Ishikawa (cell line): ENCODE measurements around the gene SYT5.

Experiments
- CEBPB ChIP-seq: IDR thresholded peaks from 2 replicates; pipeline ENCODE4 v1.6.1; 2012
- CREB1 ChIP-seq: IDR thresholded peaks from 2 replicates; pipeline ENCODE4 v1.6.1; 2012; ENCODE audit warnings: low read depth
- EGR1 ChIP-seq: IDR thresholded peaks from 2 replicates; pipeline ENCODE4 v1.6.1; 2012
- EP300 ChIP-seq: IDR thresholded peaks from 2 replicates; pipeline ENCODE4 v1.6.1; 2012; ENCODE audit warnings: borderline replicate concordance
- FOXM1 ChIP-seq: IDR thresholded peaks from 2 replicates; pipeline ENCODE4 v1.6.1; 2012; ENCODE audit warnings: low read depth, borderline replicate concordance
- NFIC ChIP-seq: IDR thresholded peaks from 2 replicates; pipeline ENCODE4 v1.6.1; 2012
- RAD21 ChIP-seq: IDR thresholded peaks from 2 replicates; pipeline ENCODE4 v1.6.1; 2012; ENCODE audit warnings: low read depth
- TAF1 ChIP-seq: IDR thresholded peaks from 2 replicates; pipeline ENCODE4 v1.6.1; 2012; ENCODE audit warnings: low read depth, mild to moderate bottlenecking
- TCF12 ChIP-seq: IDR thresholded peaks from 2 replicates; pipeline ENCODE4 v1.6.1; 2012; ENCODE audit warnings: low read depth
- TEAD4 ChIP-seq: IDR thresholded peaks from 2 replicates; pipeline ENCODE4 v1.6.1; 2012
- USF1 ChIP-seq: IDR thresholded peaks from 2 replicates; pipeline ENCODE4 v1.6.1; 2012
- YY1 ChIP-seq: IDR thresholded peaks from 2 replicates; pipeline ENCODE4 v1.6.1; 2012; ENCODE audit warnings: low read depth
- ZBTB7A ChIP-seq: IDR thresholded peaks from 2 replicates; pipeline ENCODE4 v1.6.1; 2012; ENCODE audit warnings: low read depth
- TF ChIP-seq, protein P1 (sequence below): IDR thresholded peaks from 2 replicates; pipeline ENCODE4 v1.6.1; 2012
- TF ChIP-seq, protein P2 (sequence below): IDR thresholded peaks from 2 replicates; pipeline ENCODE4 v1.6.1; 2012; ENCODE audit warnings: low read depth, mild to moderate bottlenecking

The SYT5 gene

GRCh38 chr19:55174425-55175116 is 5.5 kb downstream of the SYT5 start:
- TF ChIP-seq, protein P1, sequence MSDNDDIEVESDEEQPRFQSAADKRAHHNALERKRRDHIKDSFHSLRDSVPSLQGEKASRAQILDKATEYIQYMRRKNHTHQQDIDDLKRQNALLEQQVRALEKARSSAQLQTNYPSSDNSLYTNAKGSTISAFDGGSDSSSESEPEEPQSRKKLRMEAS: no peak
- no peak for TF ChIP-seq CEBPB
- no peak for TF ChIP-seq EGR1
- TF ChIP-seq FOXM1: no peak
- TF ChIP-seq TAF1: no peak
- TF ChIP-seq TEAD4: no peak
- TF ChIP-seq, protein P2, sequence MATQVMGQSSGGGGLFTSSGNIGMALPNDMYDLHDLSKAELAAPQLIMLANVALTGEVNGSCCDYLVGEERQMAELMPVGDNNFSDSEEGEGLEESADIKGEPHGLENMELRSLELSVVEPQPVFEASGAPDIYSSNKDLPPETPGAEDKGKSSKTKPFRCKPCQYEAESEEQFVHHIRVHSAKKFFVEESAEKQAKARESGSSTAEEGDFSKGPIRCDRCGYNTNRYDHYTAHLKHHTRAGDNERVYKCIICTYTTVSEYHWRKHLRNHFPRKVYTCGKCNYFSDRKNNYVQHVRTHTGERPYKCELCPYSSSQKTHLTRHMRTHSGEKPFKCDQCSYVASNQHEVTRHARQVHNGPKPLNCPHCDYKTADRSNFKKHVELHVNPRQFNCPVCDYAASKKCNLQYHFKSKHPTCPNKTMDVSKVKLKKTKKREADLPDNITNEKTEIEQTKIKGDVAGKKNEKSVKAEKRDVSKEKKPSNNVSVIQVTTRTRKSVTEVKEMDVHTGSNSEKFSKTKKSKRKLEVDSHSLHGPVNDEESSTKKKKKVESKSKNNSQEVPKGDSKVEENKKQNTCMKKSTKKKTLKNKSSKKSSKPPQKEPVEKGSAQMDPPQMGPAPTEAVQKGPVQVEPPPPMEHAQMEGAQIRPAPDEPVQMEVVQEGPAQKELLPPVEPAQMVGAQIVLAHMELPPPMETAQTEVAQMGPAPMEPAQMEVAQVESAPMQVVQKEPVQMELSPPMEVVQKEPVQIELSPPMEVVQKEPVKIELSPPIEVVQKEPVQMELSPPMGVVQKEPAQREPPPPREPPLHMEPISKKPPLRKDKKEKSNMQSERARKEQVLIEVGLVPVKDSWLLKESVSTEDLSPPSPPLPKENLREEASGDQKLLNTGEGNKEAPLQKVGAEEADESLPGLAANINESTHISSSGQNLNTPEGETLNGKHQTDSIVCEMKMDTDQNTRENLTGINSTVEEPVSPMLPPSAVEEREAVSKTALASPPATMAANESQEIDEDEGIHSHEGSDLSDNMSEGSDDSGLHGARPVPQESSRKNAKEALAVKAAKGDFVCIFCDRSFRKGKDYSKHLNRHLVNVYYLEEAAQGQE: no peak
- TF ChIP-seq EP300: no peak
- TF ChIP-seq TCF12: no peak
- no peak for TF ChIP-seq RAD21
- no peak for TF ChIP-seq CREB1
- TF ChIP-seq USF1: no peak
- TF ChIP-seq ZBTB7A: no peak
- no peak for TF ChIP-seq NFIC
- no peak for TF ChIP-seq YY1

- no peak for TF ChIP-seq CREB1
- TF ChIP-seq TCF12: no peak
- TF ChIP-seq CEBPB: no peak
- TF ChIP-seq, protein P2: no peak
- no peak for TF ChIP-seq USF1
- TF ChIP-seq TAF1: no peak
- TF ChIP-seq TEAD4: no peak
- no peak for TF ChIP-seq YY1
- no peak for TF ChIP-seq ZBTB7A
- no peak for TF ChIP-seq NFIC
- TF ChIP-seq RAD21: no peak
- TF ChIP-seq, protein P1: no peak
- TF ChIP-seq EGR1: no peak
- no peak for TF ChIP-seq FOXM1
- no peak for TF ChIP-seq EP300
These were observed 6.2 kb downstream of the SYT5 start for GRCh38 chr19:55173714-55174409.

DNA sequence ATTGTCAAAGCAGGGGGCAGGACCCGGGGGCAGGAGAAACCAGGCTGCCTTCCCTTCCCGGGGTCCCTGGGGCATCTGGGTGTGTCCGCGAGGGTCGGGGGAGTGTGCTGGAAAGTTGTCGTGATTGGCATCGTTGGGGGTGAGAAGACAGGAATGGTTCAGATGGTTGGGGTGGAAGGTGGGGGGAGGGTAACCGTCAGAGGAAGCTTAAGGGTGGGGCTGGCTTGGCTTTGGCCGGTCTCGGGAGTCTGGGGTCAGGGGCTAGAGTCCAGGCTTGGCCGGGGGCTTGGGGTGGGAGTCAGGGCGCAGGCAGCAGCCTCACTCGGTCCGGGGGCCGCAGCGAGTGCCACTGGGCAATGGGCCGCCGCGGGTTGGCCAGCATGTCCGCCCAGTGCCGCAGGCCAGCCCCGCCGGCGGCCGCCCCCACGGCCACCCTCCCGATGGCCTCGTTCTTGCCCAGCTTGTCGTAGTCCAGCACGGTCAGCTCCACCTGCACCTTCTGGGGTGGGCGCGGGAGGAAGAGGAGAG is 6.8 kb downstream of the SYT5 start:
- TF ChIP-seq EGR1 (no peak), EP300 (no peak), ZBTB7A (no peak), USF1 (no peak), TCF12 (no peak), CEBPB (no peak), YY1 (no peak), TEAD4 (no peak)
- TF ChIP-seq, protein P2: no peak
- TF ChIP-seq, protein P1: no peak
